Measurements from ENCODE around the gene PIK3R4.

GRCh38 chr3:130759692-130760338 is 13.2 kb upstream of the PIK3R4 start:
- TF ChIP-seq, protein P1, sequence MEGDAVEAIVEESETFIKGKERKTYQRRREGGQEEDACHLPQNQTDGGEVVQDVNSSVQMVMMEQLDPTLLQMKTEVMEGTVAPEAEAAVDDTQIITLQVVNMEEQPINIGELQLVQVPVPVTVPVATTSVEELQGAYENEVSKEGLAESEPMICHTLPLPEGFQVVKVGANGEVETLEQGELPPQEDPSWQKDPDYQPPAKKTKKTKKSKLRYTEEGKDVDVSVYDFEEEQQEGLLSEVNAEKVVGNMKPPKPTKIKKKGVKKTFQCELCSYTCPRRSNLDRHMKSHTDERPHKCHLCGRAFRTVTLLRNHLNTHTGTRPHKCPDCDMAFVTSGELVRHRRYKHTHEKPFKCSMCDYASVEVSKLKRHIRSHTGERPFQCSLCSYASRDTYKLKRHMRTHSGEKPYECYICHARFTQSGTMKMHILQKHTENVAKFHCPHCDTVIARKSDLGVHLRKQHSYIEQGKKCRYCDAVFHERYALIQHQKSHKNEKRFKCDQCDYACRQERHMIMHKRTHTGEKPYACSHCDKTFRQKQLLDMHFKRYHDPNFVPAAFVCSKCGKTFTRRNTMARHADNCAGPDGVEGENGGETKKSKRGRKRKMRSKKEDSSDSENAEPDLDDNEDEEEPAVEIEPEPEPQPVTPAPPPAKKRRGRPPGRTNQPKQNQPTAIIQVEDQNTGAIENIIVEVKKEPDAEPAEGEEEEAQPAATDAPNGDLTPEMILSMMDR (IDR thresholded peaks at IDR 0.05; ENCODE audit: insufficient read depth, low read length, poor library complexity, severe bottlenecking) = peak; percentile 82
- TF ChIP-seq EZH2phosphoT487 (conservative IDR thresholded peaks at IDR 0.05; ENCODE audit: low read length) = no peak
